Measurements from ENCODE around the gene FGF18. TPM values are rescaled to one million over a fixed set of nuclear protein-coding genes. Genes with fewer than 3 reads are reported as not detected.
"Not testable (repeated sequence)": the region's sequence is repeated elsewhere in the genome, so short reads cannot be mapped to it uniquely, and the experiment has no call there.

Gene FGF18
- total RNA-seq, 2 experiments from 2014 or later: 0.10 to 0.12 TPM

GRCh38 chr5:171494452-171495121 is 75.1 kb downstream of the FGF18 start:
- Mint-ChIP-seq H3K27ac (no peak overlapping the region), H3K4me3 (no peak overlapping the region), H3K27me3 (peaks cover 2% of the 10 kb centered on the region), H3K36me3 (ENCODE audit: low read depth) (no peaks in the 10 kb centered on the region), H3K9me3 (no peaks in the 10 kb centered on the region), H3K4me1 (no peaks in the 10 kb centered on the region)
- no peak for DNase-seq
- ChIA-PET POLR2A (no interaction called here), CTCF (no interaction called here)

- no peaks in the 10 kb centered on the region for H3K36me3 Mint-ChIP-seq (ENCODE audit: low read depth)
- H3K27ac Mint-ChIP-seq: no peak overlapping the region
- no peaks in the 10 kb centered on the region for H3K9me3 Mint-ChIP-seq
- peaks cover 2% of the 10 kb centered on the region for H3K27me3 Mint-ChIP-seq
- H3K4me1 Mint-ChIP-seq: no peaks in the 10 kb centered on the region
- ChIA-PET POLR2A (no interaction called here), CTCF (no interaction called here)
- no peak overlapping the region for H3K4me3 Mint-ChIP-seq
- no peak for DNase-seq
Measured at GRCh38 chr5:171495122-171495700, 75.8 kb downstream of the FGF18 start.

- H3K27ac Mint-ChIP-seq: no peak overlapping the region
- ChIA-PET CTCF (interaction anchor here (0.5 kb wide), 1 partner anchor 560 kb away, joined by 4 read pairs; no protein-coding TSS in a partner anchor), POLR2A (no interaction called here)
- H3K27me3 Mint-ChIP-seq: no peaks in the 10 kb centered on the region
- no peak for DNase-seq
- no peaks in the 10 kb centered on the region for H3K9me3 Mint-ChIP-seq
- no peaks in the 10 kb centered on the region for H3K36me3 Mint-ChIP-seq (ENCODE audit: low read depth)
- no peaks in the 10 kb centered on the region for H3K4me1 Mint-ChIP-seq
- no peak overlapping the region for H3K4me3 Mint-ChIP-seq
Measured at GRCh38 chr5:171496456-171496855, 77.0 kb downstream of the FGF18 start.

- H3K4me3 Mint-ChIP-seq; H3K27ac Mint-ChIP-seq; H3K36me3 Mint-ChIP-seq (ENCODE audit: low read depth); POLR2A ChIA-PET; DNase-seq; H3K27me3 Mint-ChIP-seq; H3K9me3 Mint-ChIP-seq; CTCF ChIA-PET; H3K4me1 Mint-ChIP-seq: not testable (repeated sequence)
Measured at GRCh38 chr5:171497494-171497893, 78.0 kb downstream of the FGF18 start.

GRCh38 chr5:171498166-171498565 is 78.7 kb downstream of the FGF18 start:
- Mint-ChIP-seq H3K27ac (no peak overlapping the region), H3K4me1 (no peaks in the 10 kb centered on the region), H3K27me3 (no peaks in the 10 kb centered on the region), H3K4me3 (no peak overlapping the region), H3K9me3 (no peaks in the 10 kb centered on the region), H3K36me3 (ENCODE audit: low read depth) (no peaks in the 10 kb centered on the region)
- POLR2A ChIA-PET: no interaction called here
- CTCF ChIA-PET: no interaction called here
- DNase-seq: no peak

GRCh38 chr5:171499611-171500010 is 80.2 kb downstream of the FGF18 start:
- H3K4me1 Mint-ChIP-seq: no peaks in the 10 kb centered on the region
- ChIA-PET POLR2A (no interaction called here), CTCF (no interaction called here)
- H3K36me3 Mint-ChIP-seq (ENCODE audit: low read depth): no peaks in the 10 kb centered on the region
- no peaks in the 10 kb centered on the region for H3K27me3 Mint-ChIP-seq
- H3K9me3 Mint-ChIP-seq: no peaks in the 10 kb centered on the region
- H3K27ac Mint-ChIP-seq: no peak overlapping the region
- no peak overlapping the region for H3K4me3 Mint-ChIP-seq
- DNase-seq: no peak

- Mint-ChIP-seq H3K4me1 (no peaks in the 10 kb centered on the region), H3K9me3 (no peaks in the 10 kb centered on the region), H3K36me3 (ENCODE audit: low read depth) (no peaks in the 10 kb centered on the region), H3K4me3 (no peak overlapping the region), H3K27me3 (no peaks in the 10 kb centered on the region), H3K27ac (no peak overlapping the region)
- no peak for DNase-seq
- POLR2A ChIA-PET: no interaction called here
- CTCF ChIA-PET: interaction anchor here (0.6 kb wide), 1 partner anchor 10 kb away, joined by 4 read pairs; no protein-coding TSS in a partner anchor
Measured at GRCh38 chr5:171505473-171506043, 86.1 kb downstream of the FGF18 start.

GRCh38 chr5:171506951-171507350 is 87.5 kb downstream of the FGF18 start:
- DNase-seq: no peak
- H3K27ac Mint-ChIP-seq: no peak overlapping the region
- CTCF ChIA-PET: no interaction called here
- H3K36me3 Mint-ChIP-seq (ENCODE audit: low read depth): no peaks in the 10 kb centered on the region
- POLR2A ChIA-PET: no interaction called here
- H3K4me3 Mint-ChIP-seq: no peak overlapping the region
- H3K4me1 Mint-ChIP-seq: no peaks in the 10 kb centered on the region
- H3K9me3 Mint-ChIP-seq: no peaks in the 10 kb centered on the region
- H3K27me3 Mint-ChIP-seq: peaks cover 2% of the 10 kb centered on the region

Small RNAs within 50 kb of the gene (microRNA-seq; reads per million reads assigned to microRNA genes)
- 1.3 reads per million for gene MIR3912 (ENCODE audit: borderline microRNAs expressed, borderline replicate concordance)

Other genes starting within 250 kb of the FGF18 start
- not detected for gene TLX3, start 110.4 kb upstream of the FGF18 start, total RNA-seq
- 1,000 to 10,000 TPM; 1,050 to 1,562 TPM for gene NPM1, start 31.8 kb upstream of the FGF18 start, total RNA-seq

Data from activated CD4-positive, alpha-beta T cell treated with anti-CD3 and anti-CD28 coated beads, Interleukin-2, amount 10 ng/mL, durations not matched to agents 7 days and 5 days (primary cell).